Epithelial cell of prostate (primary cell): ENCODE results near the gene IGFN1.

Experiments used
- DNase-seq: peaks from one replicate; pipeline ENCODE4 v3.0.0-alpha.2; 2011; ENCODE audit warnings: low read depth, low spot score
- H3K27ac ChIP-seq: fragments of 450-650 bp; 2 replicates; pipeline ENCODE4 v1.5.1; 2017; ENCODE audit warnings: mild to moderate bottlenecking

The IGFN1 gene

DNA sequence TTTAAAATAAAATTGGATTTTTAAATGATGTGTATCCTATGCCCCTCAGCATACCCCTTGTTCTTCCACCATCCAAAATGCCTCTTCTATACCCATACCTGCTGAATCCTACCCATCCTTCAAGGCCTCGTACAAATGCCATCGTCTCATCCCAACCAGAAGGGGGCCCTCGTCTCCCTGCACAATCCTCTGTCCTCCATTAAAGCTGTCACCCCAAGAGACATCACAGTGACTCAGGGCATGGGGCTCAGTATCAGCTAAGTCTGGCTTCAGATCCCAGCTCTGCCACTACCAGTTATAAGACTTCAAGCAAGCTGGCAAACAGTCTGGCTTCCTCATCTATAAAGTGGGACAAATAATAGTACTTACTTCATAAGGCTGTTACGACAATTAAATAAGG lies 23.8 kb downstream of the IGFN1 start:
- DNase-seq = no peak
- no peak overlapping the region for H3K27ac ChIP-seq

DNA sequence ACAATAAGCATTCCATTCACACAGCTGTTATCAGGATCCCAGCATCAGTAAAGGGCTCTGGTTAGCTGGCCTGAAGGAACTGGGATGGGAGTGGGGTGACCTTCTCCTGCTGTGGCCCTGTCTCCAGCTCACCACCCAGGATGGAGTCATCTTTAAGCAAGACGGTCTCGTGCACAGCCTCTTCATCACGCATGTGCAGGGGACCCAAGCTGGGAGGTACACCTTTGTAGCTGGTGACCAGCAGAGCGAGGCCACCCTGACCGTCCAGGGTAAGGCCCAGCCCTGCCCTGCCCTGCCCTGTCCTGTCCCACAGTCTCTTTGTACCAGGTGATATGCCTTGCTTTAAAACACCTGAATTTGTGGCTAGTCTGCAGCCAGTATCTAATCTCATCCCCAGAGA lies 24.3 kb downstream of the IGFN1 start:
- H3K27ac ChIP-seq = no peak overlapping the region
- DNase-seq = no peak

DNA sequence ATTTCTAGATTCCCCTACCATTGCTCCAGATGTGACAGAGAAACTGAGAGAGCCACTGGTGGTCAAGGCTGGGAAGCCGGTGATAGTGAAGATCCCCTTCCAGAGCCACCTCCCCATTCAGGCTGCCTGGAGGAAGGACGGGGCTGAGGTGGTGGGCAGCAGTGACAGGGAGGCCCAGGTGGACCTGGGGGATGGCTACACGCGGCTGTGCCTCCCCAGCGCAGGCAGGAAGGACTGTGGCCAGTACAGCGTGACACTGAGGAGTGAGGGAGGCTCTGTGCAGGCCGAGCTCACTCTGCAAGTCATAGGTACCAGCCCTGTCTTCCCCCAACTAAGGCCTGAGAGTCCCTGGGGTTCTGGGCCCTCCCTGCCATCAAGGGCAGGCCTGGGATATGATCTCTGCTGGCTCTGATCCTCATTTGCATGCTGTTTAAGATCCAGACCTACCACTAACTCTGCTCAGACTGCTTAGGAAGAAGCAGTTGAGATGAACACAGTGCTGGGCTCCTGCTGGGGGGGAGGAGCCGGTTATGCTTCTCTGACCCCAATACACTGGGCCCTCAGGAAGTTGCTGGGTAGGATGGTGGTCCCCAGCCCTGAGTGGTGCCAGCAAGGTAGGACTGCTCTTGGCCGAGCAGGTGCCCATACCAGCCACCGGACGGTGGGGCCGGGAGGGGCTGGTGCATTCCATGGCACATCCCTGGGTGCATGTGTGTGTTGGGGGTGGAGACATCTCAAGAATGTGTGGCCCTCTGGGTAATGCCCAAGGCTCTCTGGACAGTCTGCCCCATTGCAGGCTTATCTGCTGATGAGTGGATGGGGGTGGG lies 25.1 kb downstream of the IGFN1 start:
- no peak for DNase-seq

DNA sequence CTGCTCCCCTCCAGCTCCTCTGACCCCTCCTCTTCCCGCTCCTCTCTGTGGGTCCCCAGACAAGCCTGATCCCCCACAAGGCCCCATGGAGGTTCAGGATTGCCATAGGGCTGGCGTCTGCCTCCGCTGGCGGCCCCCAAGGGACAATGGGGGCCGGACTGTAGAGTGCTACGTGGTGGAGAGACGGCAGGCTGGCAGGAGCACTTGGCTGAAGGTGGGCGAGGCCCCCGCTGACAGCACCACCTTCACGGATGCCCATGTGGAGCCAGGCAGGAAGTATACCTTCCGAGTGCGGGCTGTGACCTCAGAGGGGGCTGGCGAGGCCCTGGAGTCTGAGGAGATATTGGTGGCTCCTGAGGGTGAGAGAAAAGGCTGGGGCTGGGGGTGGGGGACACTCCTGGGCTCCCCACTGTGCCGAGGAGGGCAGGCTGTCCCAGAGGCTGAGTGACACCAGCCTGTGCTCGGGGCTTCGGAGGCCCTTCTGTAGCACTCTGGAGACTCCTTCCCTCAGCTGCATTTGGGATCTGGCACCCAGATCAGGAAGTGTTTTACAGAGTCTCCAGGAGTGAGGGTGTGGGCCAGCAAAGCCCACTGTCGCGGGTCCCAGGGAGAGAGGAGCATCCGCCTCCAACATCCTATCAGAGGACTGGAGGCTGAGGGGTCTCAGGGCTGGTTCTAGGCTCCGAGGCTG lies 25.9 kb downstream of the IGFN1 start:
- DNase-seq = no peak
- no peak overlapping the region for H3K27ac ChIP-seq

More for the DNA sequence above, 25.1 kb downstream of the IGFN1 start:
- no peak overlapping the region for H3K27ac ChIP-seq

DNA sequence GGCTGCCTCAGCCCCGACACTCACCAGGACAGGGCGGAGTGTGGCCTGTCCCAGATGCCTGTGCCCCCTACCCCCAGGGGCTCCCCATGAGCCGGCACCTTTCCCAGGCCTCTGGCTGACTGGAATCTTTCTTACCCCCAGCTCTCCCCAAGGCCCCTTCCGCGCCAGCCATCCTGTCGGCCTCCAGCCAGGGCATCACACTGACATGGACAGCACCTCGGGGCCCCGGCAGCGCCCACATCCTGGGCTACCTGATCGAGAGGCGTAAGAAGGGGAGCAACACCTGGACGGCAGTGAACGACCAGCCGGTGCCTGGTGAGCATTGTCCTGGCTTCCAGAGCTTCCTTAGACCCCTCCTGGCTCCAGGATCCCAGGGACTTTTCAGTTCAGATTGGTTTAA lies 26.5 kb downstream of the IGFN1 start:
- H3K27ac ChIP-seq = no peak overlapping the region
- no peak for DNase-seq

DNA sequence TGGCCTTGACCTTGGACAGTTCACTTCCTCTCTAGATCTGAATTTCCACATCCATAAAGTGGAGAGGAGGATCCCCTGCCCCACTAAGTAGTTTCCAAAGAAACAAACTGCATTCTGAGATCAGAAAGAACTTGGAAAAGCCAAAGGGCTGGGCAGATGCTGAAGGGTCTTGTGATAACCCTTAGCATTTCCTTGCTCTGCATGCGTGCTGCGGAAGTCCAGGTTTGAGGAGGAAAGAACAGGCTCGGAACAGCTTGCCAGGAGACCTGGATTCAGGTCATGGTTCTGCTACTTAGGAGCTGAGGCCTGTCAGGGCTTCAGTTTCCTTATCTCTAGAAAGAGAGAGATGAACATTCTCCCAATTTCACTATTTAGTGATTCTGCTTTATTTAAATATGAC lies 27.2 kb downstream of the IGFN1 start:
- DNase-seq = no peak
- no peak overlapping the region for H3K27ac ChIP-seq

DNA sequence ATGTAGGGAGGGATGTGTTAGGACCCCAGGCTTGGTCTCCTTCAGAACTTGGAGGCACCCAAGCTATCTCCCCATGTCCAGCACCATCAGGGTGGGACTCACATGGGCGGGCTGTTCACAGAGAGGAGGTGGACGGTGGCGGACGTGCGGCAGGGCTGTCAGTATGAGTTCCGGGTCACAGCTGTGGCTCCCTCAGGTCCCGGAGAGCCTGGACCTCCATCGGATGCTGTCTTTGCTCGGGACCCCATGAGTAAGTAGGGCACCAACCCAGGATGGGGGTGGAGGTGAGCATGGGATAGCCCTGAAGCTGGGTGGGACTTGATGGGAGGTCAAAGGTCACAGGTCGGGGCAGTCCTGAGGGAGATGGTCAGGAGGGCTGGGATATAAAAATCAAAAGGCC lies 27.8 kb downstream of the IGFN1 start:
- H3K27ac ChIP-seq = no peak overlapping the region
- no peak for DNase-seq

DNA sequence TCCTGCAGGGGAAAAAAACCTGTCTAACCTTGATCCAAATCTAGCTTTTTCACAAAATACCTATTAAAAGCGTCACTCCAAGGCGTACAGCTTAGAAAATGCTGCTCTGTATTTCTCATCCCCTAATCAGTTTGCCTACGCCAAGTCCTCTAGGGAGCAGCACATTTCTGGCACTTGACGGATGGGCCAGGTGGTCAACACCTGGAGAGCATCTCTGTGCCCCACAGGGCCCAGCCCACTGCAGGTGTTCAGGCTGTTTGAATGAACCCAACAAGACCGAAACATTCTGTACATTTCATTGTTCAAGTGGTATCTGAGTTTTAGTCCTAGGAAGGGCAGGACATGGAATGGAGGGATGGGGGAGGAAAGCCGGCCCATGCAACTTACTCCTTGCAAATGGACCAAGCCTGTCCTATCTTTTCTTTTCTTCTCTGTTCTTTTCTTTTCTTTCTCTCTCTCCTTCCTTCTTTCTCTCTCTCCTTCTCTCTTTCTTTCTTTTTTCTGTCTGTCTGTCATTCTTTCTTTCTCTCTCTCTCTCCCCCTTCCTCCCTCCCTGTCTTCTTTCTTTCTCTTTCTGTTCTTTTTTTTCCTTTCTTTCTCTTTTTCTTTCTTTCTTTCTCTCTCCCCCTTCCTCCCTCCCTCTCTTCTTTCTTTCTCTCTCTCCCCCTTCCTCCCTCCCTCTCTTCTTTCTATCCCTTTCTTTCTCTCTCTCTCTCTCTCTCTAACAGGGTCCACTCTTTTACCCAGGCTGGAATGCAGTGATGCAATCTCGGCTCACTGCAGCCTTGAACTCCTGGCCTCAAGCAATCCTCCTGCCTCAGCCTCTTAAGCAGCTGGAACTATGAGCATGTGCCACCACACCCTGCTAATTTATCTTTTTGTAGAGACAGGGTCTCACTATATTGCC lies 29.1 kb downstream of the IGFN1 start:
- DNase-seq = no peak
- H3K27ac ChIP-seq = no peak overlapping the region

DNA sequence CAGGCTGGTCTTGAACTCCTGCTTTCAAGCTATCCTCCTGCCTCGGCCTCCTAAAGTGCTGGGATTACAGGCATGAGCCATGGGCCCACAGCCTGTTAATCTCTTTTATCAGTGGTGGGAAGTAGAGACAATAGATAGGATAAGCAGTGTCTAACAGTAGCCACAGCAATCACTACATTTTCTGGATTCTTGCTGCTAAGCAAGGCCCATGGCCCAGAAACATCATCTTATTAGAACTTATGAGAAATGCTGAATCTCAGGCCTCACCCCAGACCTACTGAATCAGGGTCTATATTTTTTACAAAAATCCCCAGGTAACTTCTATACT lies 29.7 kb downstream of the IGFN1 start:
- no peak overlapping the region for H3K27ac ChIP-seq
- no peak for DNase-seq

DNA sequence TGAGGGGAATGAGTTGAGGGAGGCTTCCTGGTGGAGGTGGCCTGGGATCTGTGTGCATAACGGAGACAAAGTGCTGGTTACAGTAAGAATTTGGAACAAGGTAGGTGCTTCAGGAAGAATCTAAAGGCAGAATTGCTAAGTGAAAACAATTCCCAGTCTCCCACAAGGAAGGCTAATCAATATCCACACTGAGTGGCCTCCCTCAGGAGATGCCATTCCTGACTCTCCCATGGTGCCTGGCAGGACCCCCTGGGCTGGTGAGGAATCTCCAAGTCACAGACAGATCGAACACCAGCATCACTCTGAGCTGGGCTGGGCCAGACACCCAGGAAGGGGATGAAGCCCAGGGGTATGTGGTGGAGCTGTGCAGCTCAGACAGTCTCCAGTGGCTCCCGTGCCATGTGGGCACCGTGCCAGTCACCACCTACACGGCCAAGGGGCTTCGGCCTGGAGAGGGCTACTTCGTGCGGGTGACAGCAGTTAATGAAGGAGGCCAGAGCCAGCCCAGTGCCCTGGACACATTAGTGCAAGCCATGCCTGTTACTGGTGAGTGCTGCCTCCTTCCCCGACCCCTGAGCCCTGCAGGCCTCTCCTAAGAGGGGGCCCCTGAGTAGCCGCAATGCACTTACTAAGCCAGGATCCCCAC lies 30.7 kb downstream of the IGFN1 start:
- no peak for DNase-seq
- no peak overlapping the region for H3K27ac ChIP-seq

DNA sequence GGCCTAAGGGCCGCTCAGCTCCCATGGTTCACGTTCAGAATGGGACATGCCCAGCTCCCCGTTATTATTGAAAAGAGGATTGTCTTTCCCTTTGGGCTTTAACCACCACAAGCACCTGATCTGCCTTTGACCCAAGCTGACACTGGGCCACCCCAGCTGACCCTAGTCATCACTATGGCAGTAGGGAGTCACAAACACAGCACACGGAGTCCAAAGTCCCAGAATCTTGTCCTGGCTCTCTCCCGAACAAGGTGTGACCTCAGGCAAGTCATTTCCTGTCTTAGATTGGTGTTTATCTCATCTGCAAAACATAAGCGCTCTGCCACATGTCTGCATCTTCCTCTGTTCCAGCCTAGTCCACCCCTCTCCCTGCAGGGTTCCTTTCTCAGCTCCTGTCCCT lies 31.5 kb downstream of the IGFN1 start:
- H3K27ac ChIP-seq = no peak overlapping the region
- DNase-seq = no peak

DNA sequence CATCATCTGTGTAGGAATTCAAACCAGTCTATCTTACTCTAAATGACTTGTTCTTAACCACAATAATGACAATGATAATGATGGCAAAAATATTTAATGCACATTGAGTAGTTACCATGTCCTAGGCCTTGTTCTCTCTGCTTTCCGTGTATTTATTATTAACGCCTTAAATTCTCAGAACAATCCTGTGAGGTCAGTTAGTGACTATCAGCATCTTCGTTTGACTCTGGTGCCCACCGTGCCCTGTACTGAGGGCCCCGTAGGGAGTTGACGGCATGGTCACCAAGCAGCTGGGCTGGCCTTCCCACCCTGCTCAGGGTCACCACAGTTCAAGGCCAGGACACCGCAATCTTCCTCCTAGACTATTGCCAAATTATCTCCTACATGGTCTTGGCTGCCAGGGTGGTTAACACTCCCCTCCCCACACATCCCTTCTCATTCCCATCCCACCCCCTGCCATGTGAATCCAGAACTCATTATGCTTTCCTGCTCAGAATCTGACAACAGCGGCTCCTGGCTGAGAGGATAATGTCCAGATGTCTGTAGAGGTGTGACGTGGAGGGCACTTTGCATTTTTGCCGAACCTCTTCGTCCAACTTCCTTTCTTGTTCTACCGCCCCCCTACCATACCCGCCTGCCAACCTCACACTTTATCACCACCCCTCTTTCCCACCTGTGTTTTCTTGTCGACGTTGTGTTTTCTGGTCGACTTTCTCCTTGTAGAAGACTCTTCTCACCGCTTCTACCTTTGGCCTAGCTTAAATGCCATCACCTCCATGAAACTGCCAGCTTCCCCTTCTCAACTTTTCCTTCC lies 33.4 kb downstream of the IGFN1 start:
- no peak for DNase-seq
- H3K27ac ChIP-seq = no peak overlapping the region

DNA sequence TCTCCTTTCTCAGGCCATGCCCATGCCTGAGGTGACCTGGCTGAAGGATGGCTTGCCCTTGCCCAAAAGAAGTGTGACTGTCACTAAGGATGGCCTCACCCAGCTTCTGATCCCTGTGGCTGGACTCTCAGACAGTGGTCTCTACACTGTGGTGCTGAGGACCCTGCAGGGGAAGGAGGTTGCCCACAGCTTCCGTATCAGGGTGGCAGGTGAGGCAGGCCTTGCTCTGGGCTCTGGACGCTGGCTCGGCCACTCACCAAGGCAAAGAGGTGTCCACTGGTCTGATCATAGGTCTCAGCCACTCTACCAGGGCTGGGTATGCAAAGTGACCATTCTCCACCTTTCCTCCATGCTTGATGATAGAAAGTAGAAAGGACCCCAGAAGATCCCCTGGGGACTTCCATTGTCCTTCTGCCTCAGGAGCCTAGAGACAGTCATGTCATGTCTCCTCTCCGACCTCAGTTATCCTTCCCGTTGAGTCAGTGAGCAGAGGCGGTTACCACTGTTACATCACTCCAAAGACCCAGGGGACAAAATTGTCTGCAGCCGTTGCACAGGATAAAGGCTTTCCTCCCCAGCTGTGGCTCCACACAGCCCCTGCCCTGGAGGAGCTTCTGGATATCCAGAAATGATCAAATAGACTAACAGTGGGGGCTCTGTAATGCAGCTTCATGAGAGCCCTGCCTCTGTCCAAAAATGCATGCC lies 34.2 kb downstream of the IGFN1 start:
- no peak for DNase-seq
- H3K27ac ChIP-seq = no peak overlapping the region

DNA sequence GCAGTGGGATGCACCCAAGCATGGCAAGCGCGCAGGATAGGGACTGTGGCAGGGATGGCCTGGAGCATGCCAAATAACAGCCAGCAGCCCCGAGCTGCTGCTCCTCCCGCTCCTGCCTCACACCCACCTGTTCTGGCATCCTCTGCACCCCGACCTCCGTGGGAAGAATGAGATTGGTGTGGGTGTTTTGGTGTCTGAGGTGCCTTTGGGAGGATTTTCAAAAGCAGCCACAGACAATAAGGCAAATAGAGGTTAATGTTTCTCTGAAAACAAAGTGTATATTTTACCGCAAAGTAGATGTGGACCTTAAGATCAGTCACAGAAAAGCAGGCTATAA lies 35.5 kb downstream of the IGFN1 start:
- no peak for DNase-seq
- H3K27ac ChIP-seq = no peak overlapping the region

DNA sequence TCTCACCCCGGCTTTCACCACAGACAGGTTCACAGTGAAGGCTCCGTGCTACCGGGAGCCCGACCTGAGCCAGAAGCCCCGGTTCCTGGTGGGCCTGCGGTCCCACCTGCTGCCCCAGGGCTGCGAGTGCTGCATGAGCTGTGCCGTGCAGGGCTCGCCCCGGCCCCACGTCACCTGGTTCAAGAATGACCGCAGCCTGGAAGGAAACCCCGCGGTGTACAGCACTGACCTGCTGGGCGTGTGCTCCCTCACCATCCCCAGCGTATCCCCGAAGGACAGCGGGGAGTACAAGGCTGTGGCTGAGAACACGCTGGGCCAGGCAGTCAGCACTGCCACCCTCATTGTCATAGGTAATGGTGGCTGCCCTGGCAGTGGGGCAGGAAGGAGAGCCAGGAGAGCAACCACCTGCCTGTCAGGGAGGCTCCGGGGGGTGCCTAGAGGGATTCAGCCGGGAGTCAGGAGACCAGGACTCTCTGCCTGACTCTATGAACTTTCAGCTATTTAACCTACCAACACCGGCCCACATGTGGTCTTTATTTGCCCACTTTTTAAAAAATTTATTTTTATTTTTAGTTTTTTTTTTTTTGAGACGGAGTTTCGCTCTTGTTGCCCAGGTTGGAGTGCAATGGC lies 36.4 kb downstream of the IGFN1 start:
- DNase-seq = no peak

DNA sequence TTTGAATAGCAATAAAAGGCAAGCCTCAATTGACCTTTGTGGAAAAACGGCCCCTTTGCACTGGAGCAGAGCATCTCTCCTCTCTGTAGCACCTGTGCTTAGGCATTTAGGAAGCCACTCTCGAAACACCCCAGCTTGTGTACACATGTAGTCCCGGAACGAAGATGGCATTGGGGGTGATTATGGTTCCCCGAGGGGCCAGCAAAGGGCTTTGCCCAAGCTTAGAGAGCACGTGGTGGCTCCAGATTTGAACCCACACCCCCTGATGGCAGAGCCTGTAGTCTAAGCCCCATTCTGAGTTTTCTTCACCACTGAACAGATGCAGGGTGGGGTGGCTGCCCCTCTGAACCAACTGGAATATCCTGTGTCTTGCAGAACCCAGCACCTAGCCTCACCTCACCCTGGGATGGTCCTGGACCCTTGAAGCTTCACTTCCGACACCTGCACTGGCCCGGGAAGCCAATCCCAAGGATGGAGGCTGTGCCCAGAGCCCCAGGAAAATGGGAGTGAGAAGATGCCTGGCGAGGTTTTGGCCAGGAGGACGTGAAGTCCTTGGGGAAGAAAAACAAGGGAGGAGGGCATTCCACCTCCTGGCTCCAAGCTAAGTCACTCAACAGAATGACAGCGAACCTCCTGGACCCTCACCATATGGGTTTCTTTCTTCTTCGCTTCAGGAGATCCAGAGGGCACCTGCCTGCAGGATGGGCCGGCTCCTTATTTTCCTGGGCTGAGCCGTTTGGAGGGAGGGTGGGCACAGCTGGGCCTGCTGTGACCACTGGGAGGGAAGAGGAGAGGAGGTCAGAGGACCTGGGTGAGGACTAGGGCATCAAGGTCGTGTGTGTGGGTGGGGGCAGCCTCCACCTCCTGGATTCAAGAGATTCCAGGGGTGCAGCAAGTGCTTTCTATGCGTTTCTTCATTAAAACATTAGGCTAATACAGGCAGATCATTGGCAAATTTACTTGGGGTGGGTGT lies 37.7 kb downstream of the IGFN1 start:
- no peak overlapping the region for H3K27ac ChIP-seq
- DNase-seq = no peak

More for the DNA sequence above, 36.4 kb downstream of the IGFN1 start:
- H3K27ac ChIP-seq = no peak overlapping the region

DNA sequence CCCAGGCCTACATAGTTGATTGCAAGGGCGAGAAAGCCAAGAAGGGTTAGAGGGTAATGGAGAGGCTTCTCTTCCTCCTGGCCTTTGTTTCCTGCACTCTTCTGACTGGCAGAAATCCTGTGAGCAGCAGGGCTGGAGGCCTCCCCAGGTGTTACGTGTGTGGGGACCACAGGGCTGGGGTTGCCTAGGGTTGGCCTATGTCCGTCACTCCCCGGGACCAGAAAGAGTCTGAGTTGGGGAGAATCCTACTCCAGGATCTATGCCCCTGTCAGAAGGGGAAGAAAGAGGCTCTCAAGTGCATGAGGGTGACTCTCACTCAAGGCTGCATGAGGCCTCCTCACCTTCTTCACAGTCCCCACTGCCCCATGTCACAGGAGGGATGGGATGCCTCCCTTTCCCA lies 38.5 kb downstream of the IGFN1 start:
- H3K27ac ChIP-seq = no peak overlapping the region
- no peak for DNase-seq
